ENCODE results near the gene BST2.

DNA sequence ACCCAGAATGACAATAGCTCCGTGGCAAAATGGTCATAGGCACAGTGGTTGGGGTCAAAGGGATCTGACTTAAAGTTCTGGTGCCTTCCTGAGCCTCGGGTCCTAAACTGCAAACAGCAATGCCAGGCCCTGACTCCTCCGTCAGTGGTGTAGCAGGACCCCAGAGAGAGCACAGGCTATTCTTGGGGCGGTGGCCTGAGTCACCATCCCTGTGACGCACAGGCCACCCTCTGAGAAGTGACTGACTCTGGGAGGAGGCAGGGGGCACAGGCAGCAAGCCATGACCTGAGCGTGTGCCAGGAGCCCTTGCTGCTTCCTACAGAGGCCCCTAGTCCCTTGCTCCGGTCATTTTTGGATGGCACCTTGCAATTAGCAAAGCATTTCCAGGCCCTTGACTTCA lies 47.0 kb downstream of the BST2 start:
- TF ChIP-seq EZH2 (IDR thresholded peaks at IDR 0.05; ENCODE audit: borderline replicate concordance, low read depth, low read length, severe bottlenecking) = no peak
- TF ChIP-seq, protein P1, sequence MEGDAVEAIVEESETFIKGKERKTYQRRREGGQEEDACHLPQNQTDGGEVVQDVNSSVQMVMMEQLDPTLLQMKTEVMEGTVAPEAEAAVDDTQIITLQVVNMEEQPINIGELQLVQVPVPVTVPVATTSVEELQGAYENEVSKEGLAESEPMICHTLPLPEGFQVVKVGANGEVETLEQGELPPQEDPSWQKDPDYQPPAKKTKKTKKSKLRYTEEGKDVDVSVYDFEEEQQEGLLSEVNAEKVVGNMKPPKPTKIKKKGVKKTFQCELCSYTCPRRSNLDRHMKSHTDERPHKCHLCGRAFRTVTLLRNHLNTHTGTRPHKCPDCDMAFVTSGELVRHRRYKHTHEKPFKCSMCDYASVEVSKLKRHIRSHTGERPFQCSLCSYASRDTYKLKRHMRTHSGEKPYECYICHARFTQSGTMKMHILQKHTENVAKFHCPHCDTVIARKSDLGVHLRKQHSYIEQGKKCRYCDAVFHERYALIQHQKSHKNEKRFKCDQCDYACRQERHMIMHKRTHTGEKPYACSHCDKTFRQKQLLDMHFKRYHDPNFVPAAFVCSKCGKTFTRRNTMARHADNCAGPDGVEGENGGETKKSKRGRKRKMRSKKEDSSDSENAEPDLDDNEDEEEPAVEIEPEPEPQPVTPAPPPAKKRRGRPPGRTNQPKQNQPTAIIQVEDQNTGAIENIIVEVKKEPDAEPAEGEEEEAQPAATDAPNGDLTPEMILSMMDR (IDR thresholded peaks at IDR 0.05; ENCODE audit: borderline replicate concordance, extremely low read depth, low read length, poor library complexity, severe bottlenecking) = no peak

Data from DND-41 (cell line).